Measurements from ENCODE around the gene ANKRD13A.
"Not testable (repeated sequence)": the region's sequence is repeated elsewhere in the genome, so short reads cannot be mapped to it uniquely, and the experiment has no call there.

ANKRD13A gene

DNA sequence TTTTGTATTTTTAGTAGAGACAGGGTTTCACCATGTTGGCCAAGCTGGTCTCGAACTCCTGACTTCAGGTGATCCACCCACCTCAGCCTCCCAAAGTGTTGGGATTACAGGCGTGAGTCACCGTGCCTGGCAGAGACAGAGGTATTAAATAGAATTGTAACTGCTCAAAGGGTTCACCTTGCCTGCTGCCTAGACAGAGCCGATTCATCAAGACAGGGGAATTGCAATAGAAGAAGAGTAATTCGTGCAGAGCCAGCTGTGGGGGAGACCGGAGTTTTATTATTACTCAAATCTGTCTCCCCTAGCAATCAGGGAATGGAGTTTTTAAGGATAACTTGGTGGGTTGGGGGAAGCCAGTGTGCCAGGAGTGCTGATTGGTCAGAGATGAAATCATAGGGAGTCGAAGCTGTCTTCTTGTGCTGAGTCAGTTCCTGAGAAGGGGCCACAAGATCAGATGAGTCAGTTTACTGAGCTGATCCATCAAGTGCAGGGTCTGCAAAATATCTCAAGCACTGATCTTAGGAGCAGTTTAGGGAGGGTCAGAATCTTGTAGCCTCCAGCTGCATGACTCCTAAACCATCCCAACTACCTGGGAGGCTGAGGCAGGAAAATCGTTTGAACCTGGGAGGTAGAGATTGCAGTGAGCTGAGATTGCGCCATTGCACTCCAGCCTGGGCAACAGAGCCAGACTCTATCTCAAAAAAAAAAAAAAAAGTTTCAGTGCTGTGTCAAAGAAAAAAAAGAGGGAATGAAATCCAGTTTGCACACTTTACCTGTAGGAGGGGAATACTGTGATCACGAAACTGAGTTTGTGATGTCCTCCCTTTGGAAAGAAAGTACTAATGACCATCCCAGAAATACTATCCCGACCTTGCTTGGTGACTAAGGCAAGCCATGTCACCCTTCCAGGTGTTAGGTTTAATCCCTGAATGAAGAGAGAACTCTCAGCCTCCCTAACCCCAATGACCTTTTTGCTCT is 56.4 kb downstream of the ANKRD13A start:
- peak; percentile 96 for DNase-seq

DNA sequence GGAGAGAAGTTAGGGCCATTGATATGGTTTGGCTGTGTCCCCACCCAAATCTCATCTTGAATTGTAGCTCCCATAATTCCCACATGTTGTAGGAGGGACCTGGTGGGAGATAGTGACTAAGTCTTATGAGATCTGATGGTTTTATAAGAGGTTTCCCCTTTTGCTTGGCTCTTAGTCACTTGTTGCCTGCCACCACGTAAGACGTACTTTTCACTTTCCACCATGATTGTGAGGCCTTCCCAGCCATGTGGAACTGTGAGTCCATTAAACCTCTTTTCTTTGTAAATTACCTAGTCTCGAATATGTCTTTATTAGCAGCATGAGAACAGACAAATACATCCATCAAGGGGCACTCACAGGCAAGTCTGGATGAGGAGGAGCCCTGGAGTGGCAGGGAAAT is 57.4 kb downstream of the ANKRD13A start:
- DNase-seq: not testable (repeated sequence)

DNA sequence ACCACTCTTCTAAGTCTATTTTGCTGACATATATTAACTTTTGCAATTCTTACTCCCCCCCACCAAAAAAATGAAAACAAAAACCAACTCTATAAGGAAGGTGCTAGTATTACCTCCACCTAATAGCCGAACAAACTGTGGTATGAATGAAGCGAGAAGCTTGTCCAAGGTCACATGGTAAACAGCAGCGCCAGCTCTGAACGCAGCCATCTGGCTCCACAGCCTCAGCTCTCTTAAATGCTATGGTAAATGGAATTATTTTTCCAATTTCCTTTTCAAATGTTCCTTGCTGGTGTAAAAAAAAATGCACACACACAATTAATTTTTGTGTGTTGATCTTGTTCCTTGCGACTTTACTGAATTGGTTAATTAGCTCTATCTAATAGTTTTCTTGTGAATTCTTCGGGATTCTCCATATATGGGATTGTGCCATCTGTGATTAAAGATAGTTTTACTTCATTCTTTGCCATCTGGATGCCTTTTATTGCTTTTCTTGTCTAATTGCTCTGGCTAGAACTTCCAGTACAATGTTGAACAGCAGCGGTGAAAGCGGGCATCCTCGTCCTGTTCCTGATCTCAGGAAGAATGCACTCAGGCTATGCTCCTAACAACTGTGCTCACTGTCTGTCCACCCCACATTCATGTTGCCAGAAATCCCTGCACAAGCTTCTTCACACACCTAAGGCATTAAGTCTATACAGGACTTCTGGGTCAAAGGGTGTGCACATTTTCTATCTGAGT is 59.8 kb downstream of the ANKRD13A start:
- no peak for DNase-seq

DNA sequence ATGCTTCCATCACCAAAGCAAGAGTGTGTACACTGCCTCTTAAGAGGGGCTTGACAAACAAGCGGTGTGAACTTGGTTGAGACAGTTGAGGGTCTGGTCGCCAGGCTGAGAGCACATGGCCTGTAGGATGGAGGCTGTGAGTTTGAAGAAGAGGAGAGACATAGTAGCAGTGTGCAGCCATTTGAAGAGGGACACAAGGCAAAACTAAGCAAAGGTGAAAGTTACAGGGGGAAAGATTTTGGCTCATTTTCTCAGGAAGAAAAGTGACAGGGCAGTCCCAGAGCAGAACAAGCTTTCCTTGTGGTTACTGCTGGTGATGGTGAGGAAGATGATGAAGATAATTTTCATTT is 60.4 kb downstream of the ANKRD13A start:
- no peak for DNase-seq

DNA sequence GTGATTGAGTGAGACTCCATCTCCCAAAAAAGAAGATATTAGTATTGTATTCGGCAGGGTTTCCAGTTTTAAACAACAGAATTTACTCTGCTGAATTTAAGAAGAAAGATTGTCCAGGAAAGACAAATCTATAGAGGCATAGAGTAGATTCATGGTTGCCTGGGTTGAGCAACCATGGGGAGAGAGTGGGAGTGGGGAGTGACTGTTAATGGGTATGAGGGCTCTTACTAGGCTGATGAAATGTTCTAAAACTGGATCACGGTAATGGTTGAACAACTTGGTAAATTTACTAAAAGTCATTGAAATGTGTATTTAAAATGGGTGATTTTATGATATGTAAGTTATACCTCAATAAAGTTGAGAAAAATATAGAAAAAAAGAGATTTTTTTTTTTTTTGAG is 63.0 kb downstream of the ANKRD13A start:
- DNase-seq: no peak

DNA sequence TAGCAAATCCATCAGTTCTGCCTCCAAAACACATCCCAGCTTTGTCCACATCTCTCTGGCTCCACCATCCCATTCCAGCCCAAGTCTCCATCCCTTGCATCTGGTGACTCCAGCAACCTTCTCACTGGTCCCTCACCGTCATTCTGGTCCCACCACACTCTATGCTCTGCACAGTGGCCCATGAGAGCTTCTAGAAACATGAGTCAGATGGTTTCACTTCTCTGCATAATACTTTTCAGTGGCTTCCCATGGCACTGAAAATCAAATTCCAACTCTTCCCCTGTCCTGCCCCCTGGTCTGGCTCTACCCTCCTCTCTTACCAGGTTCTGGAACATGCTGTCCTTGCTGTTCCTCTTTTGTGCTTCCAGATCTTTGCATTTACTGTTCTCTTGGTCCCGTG is 66.3 kb downstream of the ANKRD13A start:
- no peak for DNase-seq

DNA sequence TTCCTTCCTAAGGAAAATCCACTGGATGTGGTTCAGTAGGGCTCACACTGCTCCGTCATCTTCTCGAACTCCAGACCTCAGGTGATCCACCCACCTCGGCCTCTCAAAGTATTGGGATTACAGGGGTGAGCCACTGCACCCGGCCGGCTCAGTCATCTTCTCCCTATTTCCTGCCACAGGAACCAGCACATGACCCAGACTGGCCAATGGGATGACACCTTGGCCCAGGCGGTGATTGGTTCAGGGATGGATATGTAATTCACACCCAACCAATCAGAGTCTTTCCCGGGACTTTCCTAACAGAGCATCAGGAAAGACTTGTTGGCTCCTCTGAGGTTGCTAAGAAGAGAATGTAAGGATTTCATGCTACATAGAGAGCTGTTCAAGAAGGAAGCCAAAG is 68.3 kb downstream of the ANKRD13A start:
- no peak for DNase-seq

DNA sequence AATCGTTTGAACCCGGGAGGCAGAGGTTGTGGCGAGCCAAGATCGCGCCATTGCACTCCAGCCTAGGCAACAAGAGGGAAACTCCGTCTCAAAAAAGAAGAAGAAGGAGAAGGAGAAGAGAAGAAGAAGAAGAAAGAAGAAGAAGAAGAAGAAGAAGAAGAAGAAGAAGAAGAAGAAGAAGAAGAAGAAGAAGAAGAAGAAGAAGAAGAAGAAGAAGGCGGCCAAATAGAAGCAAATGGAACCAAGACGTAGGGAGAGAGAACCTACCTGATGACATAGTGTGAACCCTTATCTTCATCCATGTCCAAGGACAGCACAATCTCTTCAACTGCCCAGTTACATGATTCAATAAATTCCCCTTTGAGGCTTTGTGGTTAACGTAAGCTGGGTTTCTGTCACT is 68.9 kb downstream of the ANKRD13A start:
- not testable (repeated sequence) for DNase-seq

DNA sequence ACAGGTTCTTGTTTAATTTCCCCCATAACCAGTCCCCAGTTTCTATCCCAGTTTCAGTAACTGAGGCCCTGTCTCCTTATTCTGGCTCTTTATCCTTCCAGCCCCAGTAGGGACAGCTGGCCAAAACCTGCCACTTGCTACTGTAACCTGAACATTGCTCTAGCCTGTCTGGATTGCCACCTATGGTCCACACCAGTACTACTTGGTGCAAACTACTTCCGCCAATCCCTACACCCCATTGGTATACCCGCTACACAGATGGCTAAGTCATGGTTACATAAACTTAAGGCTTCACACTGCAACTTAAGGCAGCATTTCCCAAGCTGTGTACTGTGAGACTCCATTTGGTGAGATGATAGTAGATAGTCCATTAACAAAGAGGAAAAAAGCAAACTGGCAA is 69.4 kb downstream of the ANKRD13A start:
- no peak for DNase-seq

DNA sequence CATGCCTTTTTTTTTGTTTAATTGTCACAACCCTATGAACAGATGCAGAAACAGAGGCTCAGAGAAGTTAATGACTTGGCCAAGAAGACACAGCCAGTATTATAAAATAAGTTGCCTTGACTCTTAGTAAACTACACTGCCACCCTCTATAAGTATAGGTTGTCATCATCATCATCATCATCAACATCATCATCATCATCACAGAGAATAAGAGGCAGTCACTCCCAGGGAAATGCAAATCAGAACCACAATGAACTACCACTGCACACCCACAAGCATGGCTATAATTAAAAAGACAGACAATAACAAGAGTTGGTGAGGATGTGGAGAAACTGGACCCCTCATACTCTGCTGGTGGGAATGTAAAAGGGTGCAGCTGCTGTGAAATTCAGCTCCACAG is 72.3 kb downstream of the ANKRD13A start:
- no peak for DNase-seq

DNA sequence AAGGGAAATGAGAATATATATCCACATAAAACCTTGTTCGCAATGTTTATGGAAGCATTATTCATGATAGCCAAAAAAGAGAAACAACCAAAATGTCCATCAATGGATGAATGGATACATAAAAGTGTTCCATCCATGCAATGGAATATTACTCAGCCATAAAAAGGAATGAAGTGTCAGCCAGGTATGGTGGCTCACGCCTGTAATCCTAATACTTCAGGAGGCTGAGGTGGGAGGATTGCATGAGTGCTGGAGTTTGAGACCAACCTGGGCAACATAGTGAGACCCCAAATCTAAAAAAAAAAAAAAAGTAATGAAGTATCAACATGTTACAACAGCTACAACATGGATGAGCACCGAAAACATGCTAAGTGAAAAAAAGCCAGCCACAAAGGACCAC is 72.7 kb downstream of the ANKRD13A start:
- no peak for DNase-seq

DNA sequence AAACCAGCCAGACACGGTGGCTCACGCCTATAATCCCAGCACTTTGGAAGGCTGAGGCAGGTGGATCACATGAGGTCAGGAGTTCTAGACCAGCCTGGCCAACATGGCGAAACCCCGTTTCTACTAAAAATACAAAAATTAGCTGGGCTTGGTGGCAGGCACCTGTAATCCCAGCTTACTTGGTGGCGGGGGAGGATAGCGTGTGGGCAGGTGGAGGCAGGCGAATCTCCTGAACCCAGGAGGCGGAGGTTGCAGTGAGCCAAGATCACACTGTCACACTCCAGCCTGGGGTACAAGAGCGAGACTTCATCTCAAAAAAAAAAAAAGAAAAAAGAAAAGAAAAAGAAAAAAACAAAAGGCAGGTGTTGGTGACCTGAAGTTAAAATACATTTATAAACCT is 73.4 kb downstream of the ANKRD13A start:
- not testable (repeated sequence) for DNase-seq

DNA sequence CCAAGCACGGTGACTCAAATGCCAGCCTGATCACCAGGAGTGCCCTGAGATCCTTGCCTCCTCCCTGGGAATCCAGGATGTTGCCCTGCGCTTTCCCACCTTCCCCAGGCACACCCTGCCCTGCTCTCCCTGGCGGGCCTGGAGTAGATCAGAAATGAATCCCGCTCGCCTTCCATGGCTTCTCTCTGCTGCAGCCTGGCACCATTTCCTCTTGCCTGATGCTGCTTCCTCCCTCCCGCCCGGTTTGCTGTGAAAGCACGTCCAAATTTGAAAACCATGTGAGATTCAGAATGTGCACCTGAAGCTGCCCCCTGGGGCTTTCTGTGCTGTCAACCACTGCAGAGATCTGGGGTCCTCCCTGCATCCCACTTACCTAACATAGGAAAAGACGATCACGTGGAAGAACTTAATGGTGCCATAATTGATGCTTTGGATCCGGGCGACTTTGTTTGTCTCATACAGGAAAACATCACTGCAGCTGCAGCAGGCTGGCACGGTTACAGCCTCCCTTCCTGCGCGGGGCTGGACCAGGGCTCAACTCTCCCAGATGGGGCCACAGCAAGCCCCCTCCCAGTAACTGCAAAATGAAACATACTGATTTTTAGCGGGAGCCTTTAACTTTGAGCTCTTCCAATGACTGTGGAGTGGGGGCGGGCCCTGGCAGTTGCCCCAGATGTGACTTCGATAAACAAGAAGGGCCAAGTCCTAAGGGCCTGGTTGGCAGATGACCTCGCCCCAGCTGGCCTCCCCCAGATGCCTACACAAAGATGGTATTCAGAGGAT is 74.0 kb downstream of the ANKRD13A start:
- no peak for DNase-seq

DNA sequence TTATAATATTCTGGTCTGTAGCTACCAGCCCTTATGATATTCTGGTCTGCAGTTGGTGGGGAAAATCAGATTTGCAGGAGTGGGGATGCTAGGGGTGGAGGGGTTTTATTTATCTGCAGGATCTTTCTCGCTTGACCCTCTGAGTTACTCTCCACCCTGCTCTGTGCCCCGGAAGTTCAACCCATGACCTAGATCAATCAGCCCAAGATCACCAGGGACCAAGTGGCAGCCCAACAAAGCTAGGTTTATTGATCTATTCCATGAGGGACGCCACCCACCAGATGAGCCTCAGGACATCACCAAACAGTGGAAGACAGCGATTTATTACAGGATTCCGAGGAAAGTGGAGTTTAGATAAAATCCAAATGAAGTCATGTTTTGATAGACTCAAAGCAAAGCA is 74.9 kb downstream of the ANKRD13A start:
- DNase-seq: no peak

DNA sequence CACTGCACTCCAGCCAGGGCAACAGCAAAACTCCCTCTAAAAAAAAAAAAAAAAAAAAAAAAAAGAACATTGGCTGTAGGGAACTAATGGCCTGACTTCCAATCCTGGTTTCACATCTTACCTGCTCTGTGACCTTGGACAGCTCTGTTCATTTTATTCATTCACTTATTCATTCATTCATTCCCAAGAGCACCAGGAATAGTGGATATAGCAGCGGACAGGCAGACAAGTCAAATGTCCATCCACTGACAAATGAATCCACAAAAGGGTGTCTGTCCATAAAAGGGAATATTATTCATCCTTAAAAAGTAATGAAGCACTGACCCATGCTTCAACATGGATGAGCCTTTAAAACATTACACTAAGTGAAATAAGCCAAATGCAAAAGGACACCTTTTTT is 76.7 kb downstream of the ANKRD13A start:
- no peak for DNase-seq

DNA sequence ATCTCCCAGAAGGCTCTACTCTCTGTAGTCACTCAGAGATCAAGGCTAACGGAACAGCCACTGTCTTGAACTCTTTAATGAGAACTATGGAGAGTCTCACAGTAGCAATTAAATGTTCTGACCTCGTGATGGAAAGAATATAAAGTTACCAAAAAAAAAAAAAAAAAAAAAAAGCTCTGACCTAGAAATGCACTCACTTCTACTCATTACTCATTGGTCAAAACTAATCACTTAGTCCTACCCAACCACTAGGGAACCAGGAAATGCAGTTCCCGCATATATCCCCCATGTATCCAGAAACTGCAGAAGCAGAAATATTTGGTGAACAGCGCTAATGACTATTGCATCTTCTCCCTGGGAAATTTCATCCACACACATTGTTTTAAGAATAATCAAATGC is 78.6 kb downstream of the ANKRD13A start:
- DNase-seq: no peak

DNA sequence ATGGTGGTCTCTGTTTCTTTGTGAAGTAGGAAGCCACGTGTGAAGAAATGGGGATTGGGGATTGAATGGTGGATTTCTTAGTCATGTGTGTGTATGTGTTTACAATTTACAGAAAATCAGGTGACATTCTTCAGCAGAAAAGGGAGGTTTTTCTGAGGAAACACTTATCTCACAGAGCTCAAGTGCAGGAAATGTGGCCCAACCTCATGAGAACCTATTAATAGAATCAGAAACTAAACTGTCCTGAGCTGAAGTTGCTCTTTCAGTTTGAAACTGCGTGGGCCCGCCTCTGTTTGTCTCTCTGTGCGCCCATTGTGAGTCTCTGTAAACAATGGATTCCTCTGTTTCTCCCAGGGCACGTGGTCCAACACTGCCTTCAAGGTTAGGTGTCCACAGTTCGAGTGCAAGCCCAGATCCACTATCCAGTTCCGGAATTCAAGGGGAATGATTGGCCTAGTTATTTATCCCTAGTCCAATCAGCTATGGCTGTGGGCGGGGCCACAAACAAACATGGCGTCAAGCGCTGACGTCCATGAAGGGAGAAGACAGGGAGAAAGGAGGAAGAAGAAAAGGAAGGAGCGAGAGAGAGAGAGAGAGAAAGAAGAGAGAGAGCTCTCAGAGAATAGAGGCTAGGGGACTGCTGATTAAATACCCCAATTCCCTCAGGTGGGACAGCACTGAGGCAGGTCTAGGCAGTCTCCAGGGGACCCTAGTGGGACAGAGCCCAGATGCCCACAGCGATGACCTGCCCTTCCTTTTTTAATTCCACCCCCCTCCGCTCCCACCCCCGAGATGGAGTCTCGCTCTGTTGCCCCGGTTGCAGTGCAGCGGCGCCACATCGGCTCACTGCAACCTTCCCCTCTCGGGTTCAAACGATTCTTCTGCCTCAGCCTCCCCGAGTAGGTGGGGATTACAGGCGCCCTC is 80.5 kb downstream of the ANKRD13A start:
- no peak for DNase-seq

DNA sequence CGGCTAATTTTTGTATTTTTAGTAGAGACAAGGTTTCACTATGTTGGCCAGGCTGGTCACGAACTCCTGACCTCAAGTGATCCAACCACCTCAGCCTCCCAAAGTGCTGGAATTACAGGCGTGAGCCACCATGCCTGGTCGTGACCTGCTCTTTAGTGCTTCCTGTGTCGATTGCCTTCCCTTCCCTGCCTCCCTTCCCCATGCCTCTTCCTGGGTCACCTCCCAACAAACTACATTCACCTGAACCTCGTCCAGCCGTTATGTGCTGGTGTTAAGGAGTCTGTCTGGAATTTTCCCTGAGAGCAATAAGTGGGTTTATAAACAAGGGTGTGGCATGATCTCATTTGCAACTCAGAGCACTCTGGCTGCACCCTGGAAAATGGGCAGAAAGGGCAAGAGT is 81.2 kb downstream of the ANKRD13A start:
- no peak for DNase-seq

DNA sequence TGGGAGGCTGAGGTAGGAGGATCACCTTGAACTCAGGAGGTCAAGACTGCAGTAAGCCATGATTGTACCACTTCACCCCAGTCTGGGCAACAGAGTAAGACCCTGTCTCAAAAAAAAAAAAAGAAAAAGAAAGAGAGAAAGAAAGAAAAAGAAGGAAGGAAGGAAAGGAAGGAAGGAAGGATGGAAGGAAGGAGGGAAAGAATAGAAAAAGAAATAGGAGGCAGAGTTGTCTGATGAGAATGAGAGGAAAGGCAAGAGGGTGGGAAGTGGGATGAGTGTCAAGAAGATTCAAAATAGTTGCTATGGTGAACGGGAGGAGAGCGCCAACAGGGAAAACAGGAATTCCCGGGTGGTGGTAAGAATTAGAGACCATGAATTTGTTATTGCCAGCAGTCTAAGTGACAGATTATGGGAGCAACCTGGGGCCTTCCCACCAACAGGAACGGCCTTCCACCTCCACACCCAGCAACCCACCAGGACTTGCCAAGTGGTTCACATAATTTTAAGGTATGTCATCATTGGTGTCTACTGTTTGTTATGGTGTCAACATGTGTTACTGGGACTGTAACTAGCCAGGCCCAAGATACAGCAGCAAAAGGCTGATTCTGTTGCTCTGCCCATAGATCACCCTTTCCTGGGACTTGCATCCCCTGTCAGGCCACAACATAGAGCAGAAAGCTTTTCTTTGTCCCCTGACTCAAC is 85.2 kb downstream of the ANKRD13A start:
- DNase-seq: no peak

DNA sequence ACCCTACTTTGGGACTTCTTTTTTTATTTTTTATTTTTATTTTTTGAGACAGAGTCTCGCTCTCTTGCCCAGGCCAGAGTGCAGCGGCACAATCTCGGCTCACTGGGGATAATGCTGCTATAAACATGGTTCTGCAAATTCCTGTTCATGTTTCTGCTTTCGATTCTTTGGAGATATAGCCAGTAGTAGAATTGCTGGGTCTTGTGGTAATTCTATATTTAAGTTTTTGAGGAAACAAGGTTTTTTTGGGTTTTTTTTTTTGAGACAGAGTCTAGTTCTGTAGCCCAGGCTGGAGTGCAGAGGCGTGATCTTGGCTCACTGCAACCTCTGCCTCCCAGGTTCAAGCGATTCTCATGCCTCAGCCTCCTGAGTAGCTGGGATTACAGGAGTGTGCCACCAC is 89.0 kb downstream of the ANKRD13A start:
- not testable (repeated sequence) for DNase-seq

DNA sequence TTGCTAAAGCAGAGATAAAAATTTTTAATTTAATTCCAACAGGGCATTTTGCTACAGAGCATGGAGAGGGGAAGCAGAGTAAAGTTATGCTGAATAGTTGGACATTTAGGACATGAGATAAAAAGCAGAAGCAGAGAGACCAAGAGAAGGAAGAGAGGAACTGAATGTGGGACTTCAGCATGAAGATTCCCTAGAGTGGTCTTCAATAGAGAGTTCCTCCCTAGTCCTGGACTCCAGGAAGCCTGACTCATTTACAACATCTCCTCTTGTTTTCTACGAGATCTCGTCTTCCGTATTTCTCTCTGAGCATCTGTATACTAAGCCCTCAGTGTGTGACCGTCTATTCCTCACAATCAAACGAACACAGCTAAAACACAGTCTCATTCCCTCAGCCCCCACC is 89.7 kb downstream of the ANKRD13A start:
- DNase-seq: no peak
